ENCODE results near the gene DBR1.

GRCh38 chr3:138114431-138114918 is 60.2 kb downstream of the DBR1 start:
- no peak for TF ChIP-seq CTCF (IDR thresholded peaks at IDR 0.05; ENCODE audit: low read length)
- TF ChIP-seq EZH2phosphoT487 (IDR thresholded peaks at IDR 0.05; ENCODE audit: low read length): no peak
- TF ChIP-seq EZH2 (optimal IDR thresholded peaks at IDR 0.05; ENCODE audit: low read depth, low read length): no peak
